MM.1S (cell line): ENCODE data around the gene FANCM.
A peak's percentile ranks its signal among the peaks of the same experiment; 100 is the strongest.

Source experiments
- DNase-seq: peaks from one replicate; pipeline ENCODE4 v3.0.0-alpha.2; 2015
- H2AFZ ChIP-seq: fragments of 300-600 bp; sonication (generic); 2 replicates; pipeline ENCODE4 v1.6.0; 2016; ENCODE audit warnings: antibody characterized with exemption, low read length
- H3F3A ChIP-seq: fragments of 300-600 bp; sonication (generic); 2 replicates; pipeline ENCODE4 v1.6.1; 2016; ENCODE audit warnings: mild to moderate bottlenecking, antibody characterized with exemption, low read length, moderate library complexity, mixed read lengths; ENCODE audit not compliant: insufficient read depth
- H3K27ac ChIP-seq: fragments of 300-600 bp; sonication (generic); 2 replicates; pipeline ENCODE4 v1.5.1; 2016; ENCODE audit warnings: mild to moderate bottlenecking, low read length
- H3K27me3 ChIP-seq: fragments of 300-600 bp; sonication (generic); replicated peaks from 2 replicates; pipeline ENCODE4 v1.6.0; 2016; ENCODE audit warnings: low read length; ENCODE audit not compliant: insufficient read depth
- H3K36me3 ChIP-seq: fragments of 300-600 bp; sonication (generic); replicated peaks from 2 replicates; pipeline ENCODE4 v1.6.1; 2016; ENCODE audit warnings: mild to moderate bottlenecking, low read length, mixed read lengths; ENCODE audit not compliant: insufficient read depth
- H3K4me1 ChIP-seq: fragments of 300-600 bp; sonication (generic); 2 replicates; pipeline ENCODE4 v1.6.1; 2016; ENCODE audit warnings: low read length, mixed read lengths
- H3K4me2 ChIP-seq: fragments of 300-600 bp; sonication (generic); 2 replicates; pipeline ENCODE4 v1.6.0; 2016; ENCODE audit warnings: low read depth, low read length
- H3K4me3 ChIP-seq: fragments of 300-600 bp; sonication (generic); 2 replicates; pipeline ENCODE4 v1.5.1; 2016; ENCODE audit warnings: low read length, mixed read lengths
- H3K79me2 ChIP-seq: fragments of 300-600 bp; sonication (generic); 2 replicates; pipeline ENCODE4 v1.6.1; 2016; ENCODE audit warnings: mixed run types, low read length, mixed read lengths
- H3K9ac ChIP-seq: fragments of 300-600 bp; sonication (generic); 2 replicates; pipeline ENCODE4 v1.6.1; 2016; ENCODE audit warnings: low read length, mixed read lengths
- H3K9me2 ChIP-seq: fragments of 300-600 bp; sonication (generic); replicated peaks from 2 replicates; pipeline ENCODE4 v1.6.1; 2016; ENCODE audit warnings: mild to moderate bottlenecking, low read length, mixed read lengths; ENCODE audit not compliant: insufficient read depth
- H3K9me3 ChIP-seq: fragments of 300-600 bp; sonication (generic); replicated peaks from 2 replicates; pipeline ENCODE4 v1.6.1; 2016; ENCODE audit warnings: mild to moderate bottlenecking, low read length, mixed read lengths; ENCODE audit not compliant: insufficient read depth
- H4K20me1 ChIP-seq: fragments of 300-600 bp; sonication (generic); 2 replicates; pipeline ENCODE4 v1.6.1; 2016; ENCODE audit warnings: mild to moderate bottlenecking, low read length, moderate library complexity, mixed read lengths; ENCODE audit not compliant: insufficient read depth
- CTCF ChIP-seq: fragments of 300-600 bp; sonication (generic); IDR thresholded peaks from 2 replicates; pipeline ENCODE4 v1.5.1; 2016; ENCODE audit warnings: antibody characterized with exemption, low read length, mixed read lengths
- EZH2 ChIP-seq: fragments of 300-600 bp; sonication (generic); optimal IDR thresholded peaks from 2 replicates; pipeline ENCODE3; 2017; ENCODE audit warnings: low read depth, mild to moderate bottlenecking, antibody characterized with exemption, low read length, mixed read lengths
- EZH2phosphoT487 ChIP-seq: fragments of 300-600 bp; sonication (generic); IDR thresholded peaks from 2 replicates; pipeline ENCODE4 v1.6.1; 2018; ENCODE audit warnings: antibody characterized with exemption, low read length

FANCM gene

GRCh38 chr14:45135659-45136395, at the start of gene FANCM:
TSS of gene FANCM (plus strand) at chr14:45135930. CDS start at chr14:45136032, 102 bp downstream.
- DNase-seq, result peak; percentile 87
- Histone ChIP-seq H3K27ac (peak within 1 kb of the TSS; percentile 63; the same call in 1 of the 2 replicates), H3K4me1 (no peaks in the 10 kb centered on the region), H3K9ac (peak within 1 kb of the TSS; percentile 60), H4K20me1 (no peaks in the 10 kb centered on the region), H3K79me2 (peaks cover 48% of the 10 kb centered on the region), H3K9me3 (no peaks in the 10 kb centered on the region), H3K4me2 (peak within 1 kb of the TSS; percentile 74), H3K27me3 (no peaks in the 10 kb centered on the region), H3K9me2 (no peaks in the 10 kb centered on the region), H2AFZ (peak within 1 kb of the TSS; percentile 88), H3F3A (peaks cover 5% of the 10 kb centered on the region), H3K4me3 (peak within 1 kb of the TSS; percentile 84), H3K36me3 (no peaks in the 10 kb centered on the region)
- no peak for TF ChIP-seq EZH2phosphoT487
- no peak for TF ChIP-seq CTCF
- no peak for TF ChIP-seq EZH2

- Histone ChIP-seq H3K79me2 (peaks cover 93% of the 10 kb centered on the region), H3K4me3 (no peak overlapping the region), H3K4me1 (peaks cover 8% of the 10 kb centered on the region), H3K27ac (no peak overlapping the region), H4K20me1 (0 out of 2 replicates have a peak, but pooled peaks cover 4% of the 10 kb centered on the region), H3K27me3 (no peaks in the 10 kb centered on the region), H3K4me2 (no peak overlapping the region), H2AFZ (no peak overlapping the region), H3K36me3 (no peaks in the 10 kb centered on the region), H3F3A (peaks cover 2% of the 10 kb centered on the region; the same call in 1 of the 2 replicates), H3K9ac (no peak overlapping the region), H3K9me2 (no peaks in the 10 kb centered on the region), H3K9me3 (no peaks in the 10 kb centered on the region)
- DNase-seq, result no peak
- TF ChIP-seq EZH2phosphoT487 (no peak), EZH2 (no peak), CTCF (no peak)
Observed at GRCh38 chr14:45089813-45090212, 45.9 kb upstream of the FANCM start.

GRCh38 chr14:45091710-45092109, 44.0 kb upstream of the FANCM start:
- DNase-seq, result no peak

More at GRCh38 chr14:45091710-45092109, 44.0 kb upstream of the FANCM start:
- Histone ChIP-seq H3K36me3 (no peaks in the 10 kb centered on the region), H3K27me3 (no peaks in the 10 kb centered on the region), H2AFZ (no peak overlapping the region), H3K27ac (no peak overlapping the region), H3K79me2 (peaks cover 83% of the 10 kb centered on the region), H3F3A (peaks cover 2% of the 10 kb centered on the region; the same call in 1 of the 2 replicates), H3K9ac (no peak overlapping the region), H3K4me2 (no peak overlapping the region), H3K9me3 (no peaks in the 10 kb centered on the region), H3K4me3 (no peak overlapping the region), H3K9me2 (no peaks in the 10 kb centered on the region), H3K4me1 (peaks cover 8% of the 10 kb centered on the region), H4K20me1 (0 out of 2 replicates have a peak, but pooled peaks cover 4% of the 10 kb centered on the region)
- TF ChIP-seq EZH2 (no peak), EZH2phosphoT487 (no peak), CTCF (no peak)
